Stimulated activated CD4-positive, alpha-beta T cell treated with anti-CD3 and anti-CD28 coated beads, Interleukin-12 subunit alpha, Interleukin-12 subunit beta, amount 100 ng/mL, for 24 hours (primary cell): Measurements from ENCODE around the gene CCNT1.

Experiments used
- DNase-seq, 2 experiments: peaks; one replicate each; pipeline ENCODE4 v3.0.0-alpha.2; 2020; ENCODE audit warnings: low read depth in 2 of 2

CCNT1 gene

DNA sequence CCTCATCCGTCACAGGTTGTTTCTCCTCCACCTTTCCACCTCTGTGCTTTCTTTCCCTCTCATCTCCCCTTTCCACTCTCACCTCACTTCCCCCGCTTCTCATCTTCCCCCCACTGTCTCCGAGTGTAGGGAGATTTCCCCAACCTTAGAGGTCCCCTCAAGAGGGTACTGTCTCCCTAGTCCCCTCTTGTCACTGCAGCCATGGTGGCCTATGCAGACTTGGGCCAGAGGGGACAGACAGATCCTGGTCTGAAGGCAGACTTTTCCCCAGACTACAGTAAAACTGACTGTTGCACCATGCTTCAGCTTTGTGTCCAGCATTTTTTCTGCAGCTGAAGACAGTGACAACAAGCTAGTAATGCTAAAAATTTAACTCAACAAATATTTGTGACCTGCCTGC, 75.7 kb downstream of the CCNT1 start:
- no peak for DNase-seq

DNA sequence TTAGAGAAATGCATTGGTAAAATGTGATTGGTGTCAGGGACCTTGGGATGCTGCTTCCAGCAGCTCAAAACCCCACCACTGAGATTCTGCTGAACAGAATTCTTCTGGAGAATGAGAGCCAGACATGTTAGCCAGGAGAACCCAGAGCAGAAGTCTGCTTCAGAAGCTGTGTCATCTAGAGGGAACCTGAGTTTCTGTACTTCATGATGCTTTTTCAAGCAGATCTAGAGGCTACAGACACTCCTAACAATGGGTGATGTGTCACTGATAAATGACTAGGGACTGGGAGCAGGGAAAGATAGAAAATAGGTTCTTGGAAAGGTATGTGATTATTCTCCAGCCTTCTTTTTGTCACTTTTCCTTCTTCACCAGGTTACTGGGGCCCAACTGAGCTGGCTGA, 76.1 kb downstream of the CCNT1 start:
- DNase-seq = no peak
